Activated B cell treated with CpG ODN at 0.5 μM for 24 hours (primary cell): ENCODE data around the gene DENND10. TPM values are rescaled to one million over a fixed set of nuclear protein-coding genes. Genes with fewer than 3 reads are reported as not detected.
"Not testable (repeated sequence)": the region's sequence is repeated elsewhere in the genome, so short reads cannot be mapped to it uniquely, and the experiment has no call there.

ENCODE experiments used
- ATAC-seq: fragments of 200-7000 bp; cut with Tn5 transposase; one replicate; pipeline ENCODE4 v1.10.0; 2021; ENCODE audit warnings: low read depth, mild to moderate bottlenecking, moderate library complexity
- CTCF ChIA-PET: fragments of 350-600 bp; sonication (Branson Sonifier 250); formaldehyde crosslinking; loops from one replicate; lab custom pipeline; 2021; ENCODE audit warnings: antibody characterized with exemption; lab: Charles Lee
- POLR2A ChIA-PET: fragments of 350-600 bp; sonication (Branson Sonifier 250); formaldehyde crosslinking; loops from one replicate; lab custom pipeline; 2021; ENCODE audit warnings: antibody characterized with exemption; lab: Charles Lee
- DNase-seq: peaks from one replicate; pipeline ENCODE4 v3.0.0; 2022
- H3K27ac Mint-ChIP-seq: one replicate; pipeline ENCODE4 v1.8.0; 2020; ENCODE audit warnings: mixed read lengths
- H3K27me3 Mint-ChIP-seq: one replicate; pipeline ENCODE4 v1.8.0; 2021; ENCODE audit warnings: mixed read lengths
- H3K36me3 Mint-ChIP-seq: one replicate; pipeline ENCODE4 v1.8.0; 2021; ENCODE audit warnings: low read depth, mixed read lengths
- H3K4me1 Mint-ChIP-seq: one replicate; pipeline ENCODE4 v1.8.0; 2021; ENCODE audit warnings: mixed read lengths
- H3K4me3 Mint-ChIP-seq: one replicate; pipeline ENCODE4 v1.8.0; 2020; ENCODE audit warnings: mild to moderate bottlenecking, mixed read lengths
- H3K9me3 Mint-ChIP-seq: one replicate; pipeline ENCODE4 v1.8.0; 2020; ENCODE audit warnings: mixed read lengths
- CTCF ChIP-seq: fragments of 200-600 bp; IDR thresholded peaks from one replicate; pipeline ENCODE4 v1.8.0; 2022; ENCODE audit warnings: antibody characterized with exemption, mild to moderate bottlenecking
- intact Hi-C: fragments of 100-400 bp; cut with micrococcal nuclease; formaldehyde crosslinking; loops from one replicate; pipeline ENCODE4 v1.15.1; 2024
- total RNA-seq: library from RNA; stranded (reverse); gene quantifications from 2 replicates; pipeline ENCODE4 v1.2.3, GENCODE V29; 2022

DENND10 gene
- total RNA-seq, 1 donor from 2014 or later, result 15.0 TPM

- intact Hi-C loops, result loop anchor here (1.0 to 5.0 kb wide), 8 partner anchors 13 to 419 kb away; partner anchors contain the start of genes DENND10, EIF3A, GRK5 and RGS10
- DNase-seq (no peak), ATAC-seq (peak; percentile 7)
- ChIA-PET POLR2A (interaction anchor here (1.2 kb wide), 1 partner anchor 11 kb away, joined by 3 read pairs; no protein-coding TSS in a partner anchor), CTCF (no interaction called here)
- peak overlapping the region; percentile 93 for H3K27ac Mint-ChIP-seq
- no peaks in the 10 kb centered on the region for H3K9me3 Mint-ChIP-seq
- no peak for TF ChIP-seq CTCF
- H3K4me1 Mint-ChIP-seq, result peaks cover 26% of the 10 kb centered on the region
- peaks cover 36% of the 10 kb centered on the region for H3K36me3 Mint-ChIP-seq
- H3K4me3 Mint-ChIP-seq, result peak overlapping the region; percentile 98
- no peaks in the 10 kb centered on the region for H3K27me3 Mint-ChIP-seq
Measured at GRCh38 chr10:119177708-119178371, 73.9 kb downstream of the DENND10 start.

- intact Hi-C loops, result loop anchor here (1.0 to 5.0 kb wide), 8 partner anchors 13 to 418 kb away; partner anchors contain the start of genes DENND10, EIF3A, GRK5 and RGS10
- DNase-seq, result peak; percentile 92
- no peaks in the 10 kb centered on the region for H3K9me3 Mint-ChIP-seq
Measured at GRCh38 chr10:119178372-119179119, 74.6 kb downstream of the DENND10 start, which contains the start of gene PRDX3. Gene PRDX3 (minus strand): TSS chr10:119178812. CDS start chr10:119178790, 22 bp downstream.

GRCh38 chr10:119180850-119181400, 77.0 kb downstream of the DENND10 start:
- ATAC-seq, H3K4me3 Mint-ChIP-seq, intact Hi-C loops, H3K9me3 Mint-ChIP-seq, H3K27ac Mint-ChIP-seq, DNase-seq, H3K27me3 Mint-ChIP-seq: not testable (repeated sequence)
- CTCF ChIA-PET, result interaction anchor here (0.7 to 2.3 kb wide), 2 partner anchors 18 to 237 kb away, joined by 4 to 7 read pairs; no protein-coding TSS in a partner anchor
- POLR2A ChIA-PET, result interaction anchor here (0.6 to 0.7 kb wide), 5 partner anchors 16 to 337 kb away, joined by 3 to 5 read pairs (median 4); partner anchors contain the start of gene SFXN4
- H3K36me3 Mint-ChIP-seq, result peaks cover 17% of the 10 kb centered on the region
- peaks cover 22% of the 10 kb centered on the region for H3K4me1 Mint-ChIP-seq

More at GRCh38 chr10:119178372-119179119, 74.6 kb downstream of the DENND10 start, which contains the start of gene PRDX3:
- Mint-ChIP-seq H3K27ac (peak within 1 kb of the TSS; percentile 93), H3K4me3 (peak within 1 kb of the TSS; percentile 98), H3K4me1 (peaks cover 26% of the 10 kb centered on the region), H3K36me3 (peaks cover 31% of the 10 kb centered on the region), H3K27me3 (no peaks in the 10 kb centered on the region)
- POLR2A ChIA-PET, result interaction anchor here (0.6 to 1.2 kb wide), 2 partner anchors 10 to 103 kb away, joined by 3 to 5 read pairs; no protein-coding TSS in a partner anchor
- TF ChIP-seq CTCF, result no peak
- peak; percentile 99 for ATAC-seq
- CTCF ChIA-PET, result interaction anchor here (1.4 to 2.3 kb wide), 2 partner anchors 20 to 28 kb away, joined by 3 to 7 read pairs; no protein-coding TSS in a partner anchor

- no peak overlapping the region for H3K4me3 Mint-ChIP-seq
- H3K9me3 Mint-ChIP-seq, result no peaks in the 10 kb centered on the region
- H3K27ac Mint-ChIP-seq, result no peak overlapping the region
- TF ChIP-seq CTCF, result no peak
- ATAC-seq (no peak), DNase-seq (no peak)
- peaks cover 5% of the 10 kb centered on the region for H3K4me1 Mint-ChIP-seq
- H3K36me3 Mint-ChIP-seq, result no peaks in the 10 kb centered on the region
- H3K27me3 Mint-ChIP-seq, result no peaks in the 10 kb centered on the region
- CTCF ChIA-PET, result no interaction called here
- POLR2A ChIA-PET, result interaction anchor here (0.6 to 0.7 kb wide), 2 partner anchors 28 to 255 kb away, joined by 3 to 4 read pairs; no protein-coding TSS in a partner anchor
- intact Hi-C loops, result no loop called here
Measured at GRCh38 chr10:119183664-119184412, 79.9 kb downstream of the DENND10 start.

Other genes with a start within 250 kb of the DENND10 start
- 0.15 and 0.33 TPM in 2 replicates for gene NANOS1, start 74.4 kb upstream of the DENND10 start, total RNA-seq
- 109 and 114 TPM in 2 replicates for gene EIF3A, start 23.3 kb upstream of the DENND10 start, total RNA-seq
- gene SFXN4, start 61.6 kb downstream of the DENND10 start, total RNA-seq, result 18.4 and 21.7 TPM in 2 replicates
- 62.8 and 63.7 TPM in 2 replicates for gene PRDX3, start 74.7 kb downstream of the DENND10 start, total RNA-seq
- gene GRK5, start 103.5 kb downstream of the DENND10 start, total RNA-seq, result 19.9 and 21.3 TPM in 2 replicates